MCF 10A (cell line): ENCODE data around the gene SMIM41. TPM values are rescaled to one million over a fixed set of nuclear protein-coding genes. Genes with fewer than 3 reads are reported as not detected.
A peak's percentile ranks its signal among the peaks of the same experiment; 100 is the strongest.

Experiments used
- BruUV-seq: library from RNA; stranded (reverse); fragments of 400-500 nt; replicated peaks from 2 replicates; lab custom pipeline; 2021; lab: Mats Ljungman, UMichigan
- CTCF ChIA-PET: fragments of 300-600 bp; sonication (Branson Sonifier 250); formaldehyde crosslinking; extraction: SDS; loops from one replicate; lab custom pipeline; 2021; ENCODE audit warnings: antibody characterized with exemption, inconsistent platforms; lab: Yijun Ruan, JAX
- POLR2A ChIA-PET: fragments of 300-600, 350-650 bp; sonication (Branson Sonifier 250); formaldehyde crosslinking; extraction: SDS; loops from one replicate; lab custom pipeline; 2020; ENCODE audit warnings: antibody characterized with exemption, inconsistent platforms; lab: Yijun Ruan, JAX
- DNase-seq: peaks from one replicate; pipeline ENCODE4 v3.0.0-alpha.2; 2018; ENCODE audit not compliant: unreplicated experiment
- H3K27ac Mint-ChIP-seq: one replicate; pipeline ENCODE4 v1.8.0; 2022; ENCODE audit warnings: mild to moderate bottlenecking, low read depth, mixed read lengths; ENCODE audit not compliant: unreplicated experiment
- H3K27me3 Mint-ChIP-seq: one replicate; pipeline ENCODE4 v1.8.0; 2022; ENCODE audit warnings: mixed read lengths; ENCODE audit not compliant: insufficient read depth, unreplicated experiment
- H3K36me3 Mint-ChIP-seq: one replicate; pipeline ENCODE4 v1.8.0; 2022; ENCODE audit warnings: mild to moderate bottlenecking, moderate library complexity, mixed read lengths; ENCODE audit not compliant: insufficient read depth, unreplicated experiment
- H3K4me1 Mint-ChIP-seq: one replicate; pipeline ENCODE4 v1.8.0; 2022; ENCODE audit warnings: mixed read lengths; ENCODE audit not compliant: insufficient read depth, unreplicated experiment
- H3K4me3 Mint-ChIP-seq: one replicate; pipeline ENCODE4 v1.8.0; 2022; ENCODE audit warnings: mild to moderate bottlenecking, moderate library complexity, mixed read lengths; ENCODE audit not compliant: unreplicated experiment
- H3K9me3 Mint-ChIP-seq: one replicate; pipeline ENCODE4 v1.8.0; 2022; ENCODE audit warnings: mixed read lengths; ENCODE audit not compliant: unreplicated experiment
- intact Hi-C: fragments of 100-400 bp; cut with micrococcal nuclease; formaldehyde crosslinking; loops from 2 replicates; pipeline ENCODE4 v1.14.1; 2022
- total RNA-seq: library from RNA; stranded (reverse); gene quantifications from 2 replicates; pipeline ENCODE4 v1.2.3, GENCODE V29; 2022
- TF ChIP-seq, protein P1 (sequence below): fragments of 200-600 bp; IDR thresholded peaks from one replicate; pipeline ENCODE4 v1.8.0; 2022; ENCODE audit warnings: antibody characterized with exemption, mild to moderate bottlenecking; ENCODE audit not compliant: unreplicated experiment

SMIM41 gene
- total RNA-seq, 1 experiment from 2014 or later = not detected

DNA sequence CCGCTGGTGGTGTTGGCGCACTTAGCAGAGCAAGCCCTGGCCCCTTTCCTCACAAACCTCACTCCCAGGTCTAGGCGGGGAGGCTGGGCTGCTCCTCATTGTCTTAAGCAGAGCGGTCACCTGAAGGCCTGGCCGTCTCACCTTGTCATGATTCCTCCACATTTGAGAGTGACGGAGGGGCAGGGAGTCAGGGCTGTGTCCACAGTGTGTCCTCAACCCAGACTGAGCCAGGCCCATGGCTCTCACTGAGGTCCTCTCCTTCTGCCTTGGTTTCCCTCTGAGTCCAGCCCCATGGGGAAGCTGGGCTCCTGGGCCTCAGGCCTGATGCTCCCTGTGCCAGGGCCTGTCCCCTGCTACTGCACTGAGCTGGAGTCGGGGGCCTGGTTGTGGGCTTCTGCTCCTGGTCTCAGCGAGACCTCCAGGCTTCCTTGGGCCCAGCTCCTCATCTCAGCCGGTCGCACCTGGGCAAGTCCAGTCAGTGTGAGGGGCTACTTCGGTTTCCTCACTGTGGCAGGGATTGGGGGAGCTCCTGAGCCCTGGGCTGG, 67.4 kb downstream of the SMIM41 start:
- no peak for DNase-seq
- CTCF ChIA-PET = interaction anchor here (0.7 to 13.9 kb wide), 14 partner anchors 10 to 731 kb away, joined by 3 to 313 read pairs (median 4); no protein-coding TSS in a partner anchor
- Mint-ChIP-seq H3K27ac (peak overlapping the region; percentile 97), H3K27me3 (no peaks in the 10 kb centered on the region), H3K4me3 (peak overlapping the region; percentile 39), H3K4me1 (peaks cover 80% of the 10 kb centered on the region), H3K36me3 (no peaks in the 10 kb centered on the region), H3K9me3 (no peaks in the 10 kb centered on the region)
- intact Hi-C loops = no loop called here
- BruUV-seq = TSS peak; percentile 85
- POLR2A ChIA-PET = interaction anchor here (0.6 to 13.5 kb wide), 30 partner anchors 8 to 825 kb away, joined by 3 to 373 read pairs (median 5); partner anchors contain the start of genes KRT18, KRT5, KRT6A and KRT6C
- TF ChIP-seq, protein P1, sequence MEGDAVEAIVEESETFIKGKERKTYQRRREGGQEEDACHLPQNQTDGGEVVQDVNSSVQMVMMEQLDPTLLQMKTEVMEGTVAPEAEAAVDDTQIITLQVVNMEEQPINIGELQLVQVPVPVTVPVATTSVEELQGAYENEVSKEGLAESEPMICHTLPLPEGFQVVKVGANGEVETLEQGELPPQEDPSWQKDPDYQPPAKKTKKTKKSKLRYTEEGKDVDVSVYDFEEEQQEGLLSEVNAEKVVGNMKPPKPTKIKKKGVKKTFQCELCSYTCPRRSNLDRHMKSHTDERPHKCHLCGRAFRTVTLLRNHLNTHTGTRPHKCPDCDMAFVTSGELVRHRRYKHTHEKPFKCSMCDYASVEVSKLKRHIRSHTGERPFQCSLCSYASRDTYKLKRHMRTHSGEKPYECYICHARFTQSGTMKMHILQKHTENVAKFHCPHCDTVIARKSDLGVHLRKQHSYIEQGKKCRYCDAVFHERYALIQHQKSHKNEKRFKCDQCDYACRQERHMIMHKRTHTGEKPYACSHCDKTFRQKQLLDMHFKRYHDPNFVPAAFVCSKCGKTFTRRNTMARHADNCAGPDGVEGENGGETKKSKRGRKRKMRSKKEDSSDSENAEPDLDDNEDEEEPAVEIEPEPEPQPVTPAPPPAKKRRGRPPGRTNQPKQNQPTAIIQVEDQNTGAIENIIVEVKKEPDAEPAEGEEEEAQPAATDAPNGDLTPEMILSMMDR = no peak

DNA sequence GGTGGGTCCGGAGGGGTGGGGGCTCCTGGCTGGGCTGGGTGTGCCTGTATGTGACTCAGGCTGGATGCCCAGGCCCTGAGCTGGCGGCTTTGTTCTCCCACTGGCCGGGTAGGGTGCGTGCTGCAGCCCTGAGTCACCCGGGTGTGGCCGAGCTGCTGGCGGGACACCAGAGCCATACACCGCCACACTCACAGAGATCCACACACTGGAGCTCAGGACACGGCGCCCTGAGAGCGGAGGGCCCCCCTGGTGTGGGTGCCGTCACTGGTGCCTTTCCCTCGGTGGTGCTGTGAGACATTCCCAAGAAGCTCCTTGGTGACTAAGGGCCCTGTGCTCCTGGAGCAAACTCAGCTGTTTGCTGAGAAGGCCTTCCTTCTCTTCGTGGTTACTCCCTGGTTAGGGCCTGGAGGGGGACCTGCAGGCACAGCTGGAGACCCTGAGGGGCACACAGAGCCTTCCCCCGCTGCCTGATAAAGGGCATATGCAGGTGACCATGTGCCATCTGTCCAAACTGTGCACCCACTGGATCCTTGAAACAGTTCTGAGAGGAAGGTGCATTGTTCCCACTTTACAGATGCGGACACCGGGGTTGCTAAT, 68.0 kb downstream of the SMIM41 start:
- no peaks in the 10 kb centered on the region for H3K27me3 Mint-ChIP-seq
- TF ChIP-seq, protein P1 = no peak

DNA sequence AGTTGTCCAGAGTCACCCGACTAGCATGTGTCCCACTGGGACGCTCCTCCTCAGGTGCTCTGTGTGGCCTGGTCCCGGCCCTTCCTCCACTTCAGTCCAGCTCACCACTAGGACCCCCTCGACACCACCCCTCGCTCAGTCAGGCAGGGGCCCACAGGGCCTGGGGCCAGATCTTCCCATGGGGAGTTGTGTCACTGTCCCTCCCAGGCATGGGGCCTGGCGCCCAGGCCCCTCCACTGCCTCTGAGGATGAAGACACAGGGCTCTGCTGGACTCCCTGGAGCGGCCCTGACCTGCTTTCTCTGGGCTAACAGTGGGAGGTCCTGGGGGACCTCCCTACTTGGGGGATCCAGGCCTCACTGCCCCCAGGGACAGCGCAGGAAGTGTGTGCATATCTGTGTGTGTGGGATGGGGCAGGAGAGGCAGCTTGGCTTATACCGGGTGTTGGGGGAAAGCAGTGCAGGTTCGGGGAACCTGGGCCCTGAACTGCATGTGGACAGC, 68.5 kb downstream of the SMIM41 start:
- POLR2A ChIA-PET = interaction anchor here (0.7 to 13.5 kb wide), 26 partner anchors 7 to 900 kb away, joined by 3 to 373 read pairs (median 6); partner anchors contain the start of genes KRT18, KRT5, KRT6A and KRT6C
- H3K27ac Mint-ChIP-seq = peak overlapping the region; percentile 97

More for the DNA sequence above, 68.0 kb downstream of the SMIM41 start:
- Mint-ChIP-seq H3K9me3 (no peaks in the 10 kb centered on the region), H3K4me1 (peaks cover 76% of the 10 kb centered on the region), H3K4me3 (peak overlapping the region; percentile 39), H3K27ac (peak overlapping the region; percentile 97), H3K36me3 (no peaks in the 10 kb centered on the region)
- TSS peak; percentile 93 for BruUV-seq
- POLR2A ChIA-PET = interaction anchor here (0.7 to 13.5 kb wide), 30 partner anchors 8 to 901 kb away, joined by 3 to 373 read pairs (median 5); partner anchors contain the start of genes KRT18, KRT5, KRT6A and KRT6C
- CTCF ChIA-PET = interaction anchor here (0.7 to 13.9 kb wide), 14 partner anchors 10 to 731 kb away, joined by 3 to 313 read pairs (median 4); no protein-coding TSS in a partner anchor
- peak; percentile 98 for DNase-seq
- intact Hi-C loops = no loop called here

More for the DNA sequence above, 68.5 kb downstream of the SMIM41 start:
- peak; percentile 66 for DNase-seq
- TF ChIP-seq, protein P1 = no peak
- Mint-ChIP-seq H3K9me3 (no peaks in the 10 kb centered on the region), H3K27me3 (no peaks in the 10 kb centered on the region), H3K4me3 (no peak overlapping the region), H3K36me3 (no peaks in the 10 kb centered on the region), H3K4me1 (peaks cover 81% of the 10 kb centered on the region)
- intact Hi-C loops = no loop called here
- CTCF ChIA-PET = interaction anchor here (0.9 to 13.9 kb wide), 10 partner anchors 8 to 730 kb away, joined by 3 to 313 read pairs (median 6); no protein-coding TSS in a partner anchor
- BruUV-seq = no TSS peak
